Measurements from ENCODE around the gene PEX7. TPM values are rescaled to one million over a fixed set of nuclear protein-coding genes. Genes with fewer than 3 reads are reported as not detected.

PEX7 gene
- total RNA-seq, 4 donors from 2014 or later, result 5.0 to 10.7 (median 8.8) TPM

GRCh38 chr6:136826216-136826615, 3.8 kb downstream of the PEX7 start:
- Histone ChIP-seq H3K27me3 (no peaks in the 10 kb centered on the region), H3K4me1 (peaks cover 0 to 12% (median 0%) of the 10 kb centered on the region in 4 donors), H3K9me3 (no peaks in the 10 kb centered on the region), H3K36me3 (peaks cover under 1 to 49% (median under 1%) of the 10 kb centered on the region in 3 donors), H3K4me3 (no peak overlapping the region), H3K27ac (no peak overlapping the region)
- TF ChIP-seq EP300 (IDR thresholded peaks at IDR 0.05) (no peak), POLR2A (IDR thresholded peaks at IDR 0.05) (no peak)
- TF ChIP-seq, protein P1, sequence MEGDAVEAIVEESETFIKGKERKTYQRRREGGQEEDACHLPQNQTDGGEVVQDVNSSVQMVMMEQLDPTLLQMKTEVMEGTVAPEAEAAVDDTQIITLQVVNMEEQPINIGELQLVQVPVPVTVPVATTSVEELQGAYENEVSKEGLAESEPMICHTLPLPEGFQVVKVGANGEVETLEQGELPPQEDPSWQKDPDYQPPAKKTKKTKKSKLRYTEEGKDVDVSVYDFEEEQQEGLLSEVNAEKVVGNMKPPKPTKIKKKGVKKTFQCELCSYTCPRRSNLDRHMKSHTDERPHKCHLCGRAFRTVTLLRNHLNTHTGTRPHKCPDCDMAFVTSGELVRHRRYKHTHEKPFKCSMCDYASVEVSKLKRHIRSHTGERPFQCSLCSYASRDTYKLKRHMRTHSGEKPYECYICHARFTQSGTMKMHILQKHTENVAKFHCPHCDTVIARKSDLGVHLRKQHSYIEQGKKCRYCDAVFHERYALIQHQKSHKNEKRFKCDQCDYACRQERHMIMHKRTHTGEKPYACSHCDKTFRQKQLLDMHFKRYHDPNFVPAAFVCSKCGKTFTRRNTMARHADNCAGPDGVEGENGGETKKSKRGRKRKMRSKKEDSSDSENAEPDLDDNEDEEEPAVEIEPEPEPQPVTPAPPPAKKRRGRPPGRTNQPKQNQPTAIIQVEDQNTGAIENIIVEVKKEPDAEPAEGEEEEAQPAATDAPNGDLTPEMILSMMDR (IDR thresholded peaks at IDR 0.05), result no peak
- 91 to 92% methylated on average over 6 of the region's 6 CpGs for WGBS, 2 donors
- DNase-seq (ENCODE audit: low spot score in 2 of 2), result no peak

- Histone ChIP-seq H3K36me3 (peaks cover 5 to 61% (median 7%) of the 10 kb centered on the region in 3 donors), H3K27ac (no peak overlapping the region), H3K4me3 (no peak overlapping the region), H3K9me3 (peaks cover 0 to 10% (median 0%) of the 10 kb centered on the region in 4 donors), H3K27me3 (no peaks in the 10 kb centered on the region), H3K4me1 (no peaks in the 10 kb centered on the region)
- DNase-seq (ENCODE audit: low spot score in 2 of 2), result no peak
- TF ChIP-seq POLR2A (IDR thresholded peaks at IDR 0.05), result no peak
- TF ChIP-seq, protein P1 (IDR thresholded peaks at IDR 0.05), result no peak
- TF ChIP-seq EP300 (IDR thresholded peaks at IDR 0.05), result no peak
- WGBS, 2 donors, result 90 to 100% methylated on average over 1 of the region's 1 CpG
These were observed 9.6 kb downstream of the PEX7 start for GRCh38 chr6:136831873-136832562.

- no peak overlapping the region for H3K27ac ChIP-seq
- H3K27me3 ChIP-seq, result no peaks in the 10 kb centered on the region
- H3K4me3 ChIP-seq, result no peak overlapping the region
- no peak for TF ChIP-seq POLR2A (IDR thresholded peaks at IDR 0.05)
- no peak for TF ChIP-seq EP300 (IDR thresholded peaks at IDR 0.05)
- TF ChIP-seq, protein P1 (IDR thresholded peaks at IDR 0.05), result no peak
- no peaks in the 10 kb centered on the region for H3K9me3 ChIP-seq
- 79 to 82% methylated on average over 4 of the region's 4 CpGs for WGBS, 2 donors
- peaks cover 0 to 8% (median 0%) of the 10 kb centered on the region in 3 donors for H3K36me3 ChIP-seq
- no peak for DNase-seq (ENCODE audit: low spot score in 2 of 2)
- H3K4me1 ChIP-seq, result no peaks in the 10 kb centered on the region
These were observed 18.0 kb downstream of the PEX7 start for GRCh38 chr6:136840276-136841001.

DNA sequence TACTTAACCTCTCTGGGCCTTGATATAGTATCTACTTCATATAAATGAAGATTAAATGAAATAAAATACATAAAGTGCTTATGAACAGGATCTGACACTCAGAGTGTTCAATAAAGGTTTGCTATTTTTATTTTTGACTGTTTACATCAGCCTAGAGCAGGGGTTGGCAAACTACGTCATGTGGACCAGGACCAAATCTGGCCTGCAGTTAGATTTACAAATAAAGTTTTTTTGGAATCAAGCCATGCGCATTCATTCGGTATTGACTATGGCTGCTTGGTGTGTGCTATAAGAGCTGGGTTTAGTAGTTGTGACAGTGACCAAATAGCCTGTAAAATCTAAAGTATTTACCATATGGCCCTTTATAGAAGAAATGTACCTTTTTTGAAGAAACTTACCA, 20.8 kb downstream of the PEX7 start:
- no peak overlapping the region for H3K27ac ChIP-seq
- 78 to 81% methylated on average over 3 of the region's 3 CpGs for WGBS, 2 donors

More for the DNA sequence above, 20.8 kb downstream of the PEX7 start:
- no peaks in the 10 kb centered on the region for H3K4me1 ChIP-seq
- H3K36me3 ChIP-seq, result peaks cover 0 to 8% (median 0%) of the 10 kb centered on the region in 3 donors
- H3K4me3 ChIP-seq, result no peak overlapping the region
- H3K27me3 ChIP-seq, result no peaks in the 10 kb centered on the region
- peaks cover 0 to 2% (median 0%) of the 10 kb centered on the region in 4 donors for H3K9me3 ChIP-seq
- no peak for DNase-seq (ENCODE audit: low spot score in 2 of 2)
- TF ChIP-seq, protein P1 (IDR thresholded peaks at IDR 0.05), result no peak
- TF ChIP-seq EP300 (IDR thresholded peaks at IDR 0.05), result no peak
- no peak for TF ChIP-seq POLR2A (IDR thresholded peaks at IDR 0.05)

Measured in tibial nerve (tissue), 4 donors.